Neural progenitor cell (in vitro differentiated cells): ENCODE results near the gene ELOVL1. TPM values are rescaled to one million over a fixed set of nuclear protein-coding genes. Genes with fewer than 3 reads are reported as not detected.

Experiments
- DNase-seq: peaks from one replicate; pipeline ENCODE4 v3.0.0-alpha.2; 2016; ENCODE audit warnings: low spot score
- H2AFZ ChIP-seq: fragments of 200-600 bp; sonication (generic); replicated peaks from 2 replicates; pipeline ENCODE4 v1.6.1; 2016; ENCODE audit warnings: antibody characterized with exemption
- H3F3A ChIP-seq: fragments of 200-600 bp; sonication (generic); 2 replicates; pipeline ENCODE4 v1.6.1; 2016; ENCODE audit warnings: antibody characterized with exemption, low read depth
- H3K27ac ChIP-seq: fragments of 200-600 bp; sonication (generic); 2 replicates; pipeline ENCODE4 v1.5.1; 2016; ENCODE audit warnings: mild to moderate bottlenecking
- H3K27me3 ChIP-seq: fragments of 200-600 bp; sonication (generic); 2 replicates; pipeline ENCODE4 v1.6.1; 2016; ENCODE audit warnings: mild to moderate bottlenecking, moderate library complexity
- H3K36me3 ChIP-seq: fragments of 200-600 bp; sonication (generic); 2 replicates; pipeline ENCODE4 v1.5.1; 2016
- H3K4me1 ChIP-seq: fragments of 200-600 bp; sonication (generic); 2 replicates; pipeline ENCODE4 v1.6.1; 2016; ENCODE audit warnings: mixed run types
- H3K4me2 ChIP-seq: fragments of 200-600 bp; sonication (generic); 2 replicates; pipeline ENCODE4 v1.6.1; 2016
- H3K4me3 ChIP-seq: fragments of 200-600 bp; sonication (generic); 2 replicates; pipeline ENCODE4 v1.5.1; 2016
- H3K79me2 ChIP-seq: fragments of 200-600 bp; sonication (generic); 2 replicates; pipeline ENCODE4 v1.6.1; 2016; ENCODE audit warnings: low read depth
- H3K9ac ChIP-seq: fragments of 200-600 bp; sonication (generic); 2 replicates; pipeline ENCODE4 v1.6.1; 2016
- H3K9me3 ChIP-seq: fragments of 200-600 bp; sonication (generic); 2 replicates; pipeline ENCODE4 v1.5.1; 2016; ENCODE audit warnings: low read depth
- H4K20me1 ChIP-seq: fragments of 200-600 bp; sonication (generic); 2 replicates; pipeline ENCODE4 v1.6.1; 2016; ENCODE audit warnings: low read depth
- H3K27ac Mint-ChIP-seq: 3 replicates; pipeline ENCODE4 v1.8.0; 2021; ENCODE audit warnings: mixed read lengths
- H3K27me3 Mint-ChIP-seq: 2 replicates; pipeline ENCODE4 v1.8.0; 2022; ENCODE audit warnings: low read depth, mild to moderate bottlenecking, inconsistent platforms, moderate library complexity, mixed read lengths; ENCODE audit not compliant: insufficient read depth
- H3K36me3 Mint-ChIP-seq: 3 replicates; pipeline ENCODE4 v1.8.0; 2021; ENCODE audit warnings: mixed read lengths
- H3K4me1 Mint-ChIP-seq: 3 replicates; pipeline ENCODE4 v1.8.0; 2021; ENCODE audit warnings: mixed read lengths
- H3K4me3 Mint-ChIP-seq: 3 replicates; pipeline ENCODE4 v1.8.0; 2021; ENCODE audit warnings: mild to moderate bottlenecking, moderate library complexity, mixed read lengths
- H3K9me3 Mint-ChIP-seq: 3 replicates; pipeline ENCODE4 v1.8.0; 2020; ENCODE audit warnings: mixed read lengths
- EZH2 ChIP-seq: fragments of 200-600 bp; sonication (generic); IDR thresholded peaks from 2 replicates; pipeline ENCODE4 v1.6.1; 2017; ENCODE audit warnings: antibody characterized with exemption, mild to moderate bottlenecking, moderate library complexity
- EZH2phosphoT487 ChIP-seq: fragments of 200-600 bp; sonication (generic); IDR thresholded peaks from 2 replicates; pipeline ENCODE4 v1.6.1; 2017; ENCODE audit warnings: antibody characterized with exemption
- total RNA-seq: library from RNA; depleted of rRNA; stranded (reverse); fragments of >200 nt; gene quantifications from 2 replicates; pipeline ENCODE4 v1.2.3, GENCODE V29; 2015; ENCODE audit warnings: low replicate concordance
- TF ChIP-seq, protein P1 (sequence below): fragments of 200-600 bp; sonication (generic); IDR thresholded peaks from 2 replicates; pipeline ENCODE4 v1.5.1; 2017; ENCODE audit warnings: antibody characterized with exemption, mild to moderate bottlenecking

ELOVL1 gene
- total RNA-seq, 1 donor from 2014 or later: 5.6 TPM

DNA sequence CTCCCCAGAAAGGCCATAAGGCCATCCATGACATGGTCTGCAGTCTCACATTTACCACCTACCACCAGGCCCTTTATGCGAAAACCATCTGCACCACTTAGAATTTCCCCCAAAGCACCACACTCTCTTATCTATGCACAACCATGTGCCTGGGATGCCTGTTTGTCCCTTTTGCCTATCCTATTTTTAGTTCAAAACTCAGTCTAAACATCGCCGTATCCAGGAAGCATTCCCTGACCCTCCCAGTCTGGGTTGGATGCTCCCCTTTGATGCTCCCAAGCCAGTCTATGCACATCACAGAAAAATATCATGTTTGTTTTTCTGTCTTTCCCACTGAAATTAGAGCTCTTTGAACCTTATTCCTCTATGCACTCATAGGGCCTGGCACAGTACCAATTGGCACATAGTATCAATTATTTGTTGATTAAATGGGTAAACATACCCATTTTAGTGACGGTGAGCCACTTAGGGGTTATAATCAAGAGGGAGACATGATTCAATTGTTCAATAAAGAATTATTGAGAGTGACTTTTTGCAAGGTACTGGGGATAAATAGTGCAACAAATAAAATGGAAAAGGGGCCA, 23.5 kb downstream of the ELOVL1 start:
- Mint-ChIP-seq H3K9me3 (no peaks in the 10 kb centered on the region), H3K27ac (no peak overlapping the region), H3K4me3 (no peak overlapping the region), H3K4me1 (peaks cover 20% of the 10 kb centered on the region), H3K36me3 (no peaks in the 10 kb centered on the region), H3K27me3 (peaks cover 8% of the 10 kb centered on the region)
- TF ChIP-seq EZH2 (no peak), EZH2phosphoT487 (no peak)
- H4K20me1 ChIP-seq: no peaks in the 10 kb centered on the region
- H3K27me3 ChIP-seq: peaks cover 14% of the 10 kb centered on the region
- H3K9me3 ChIP-seq: no peaks in the 10 kb centered on the region
- H3K36me3 ChIP-seq: no peaks in the 10 kb centered on the region
- H3K4me2 ChIP-seq: no peak overlapping the region
- H2AFZ ChIP-seq: no peak overlapping the region
- no peak overlapping the region for H3K27ac ChIP-seq
- H3F3A ChIP-seq: peaks cover 16% of the 10 kb centered on the region
- no peaks in the 10 kb centered on the region for H3K79me2 ChIP-seq
- H3K9ac ChIP-seq: no peak overlapping the region
- H3K4me3 ChIP-seq: no peak overlapping the region
- DNase-seq: no peak
- peaks cover 29% of the 10 kb centered on the region for H3K4me1 ChIP-seq

DNA sequence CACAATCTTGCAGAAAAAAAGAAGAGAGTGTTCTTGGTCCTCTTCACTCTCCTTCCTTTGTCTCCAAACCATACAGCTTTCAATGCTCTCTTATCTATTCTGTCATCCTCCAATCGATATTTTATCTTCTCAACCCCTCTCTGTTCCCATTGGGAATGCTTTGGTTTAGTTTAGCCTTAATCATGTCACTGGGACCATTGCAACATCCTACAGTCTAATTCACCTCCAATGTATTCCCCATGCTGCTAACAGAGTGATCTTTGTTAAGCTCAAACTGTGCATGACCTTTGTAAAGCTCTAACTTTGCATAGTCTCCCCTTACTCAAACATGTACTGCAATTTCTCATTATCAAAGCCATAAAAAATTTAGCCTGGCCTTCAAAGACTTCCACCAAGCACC, 27.3 kb downstream of the ELOVL1 start:
- H3K36me3 Mint-ChIP-seq: no peaks in the 10 kb centered on the region

DNA sequence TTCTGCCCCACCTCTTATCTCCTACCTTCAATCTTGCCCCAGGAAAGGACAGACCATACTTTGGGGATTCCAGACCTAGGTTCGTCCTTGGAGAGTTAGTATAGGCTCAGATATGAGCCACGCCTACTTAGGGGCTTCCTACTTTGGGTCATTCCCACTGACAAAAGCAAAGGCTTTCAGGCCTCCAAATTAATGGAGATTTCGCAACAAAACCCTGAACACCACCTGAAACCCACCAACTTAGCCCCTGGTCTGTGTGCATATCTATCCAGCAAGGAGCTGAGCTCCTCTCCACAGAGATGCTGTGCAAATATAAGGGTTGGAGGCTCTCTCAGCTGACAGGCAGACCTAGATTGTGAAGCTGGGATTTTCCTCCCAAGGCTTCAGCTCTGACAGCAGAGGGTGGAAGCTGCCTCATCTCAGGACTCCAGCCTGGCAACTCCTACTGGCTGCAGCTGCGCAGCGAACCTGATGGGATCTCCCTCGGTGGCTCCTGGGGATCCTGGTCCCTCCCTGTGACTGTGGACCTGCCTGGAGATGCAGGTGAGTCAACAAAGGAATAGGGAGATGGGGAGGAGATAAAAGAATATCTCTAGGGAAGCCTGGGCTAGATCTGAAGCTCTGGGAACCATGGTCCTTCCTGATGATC, 28.1 kb downstream of the ELOVL1 start:
- Histone ChIP-seq H3K27ac (no peak overlapping the region), H3K79me2 (no peaks in the 10 kb centered on the region), H3F3A (no peaks in the 10 kb centered on the region), H4K20me1 (no peaks in the 10 kb centered on the region), H3K9ac (no peak overlapping the region), H3K4me2 (no peak overlapping the region), H3K4me3 (no peak overlapping the region), H3K27me3 (no peaks in the 10 kb centered on the region), H3K4me1 (peaks cover 7% of the 10 kb centered on the region), H2AFZ (no peak overlapping the region), H3K36me3 (no peaks in the 10 kb centered on the region), H3K9me3 (no peaks in the 10 kb centered on the region)
- no peaks in the 10 kb centered on the region for H3K9me3 Mint-ChIP-seq
- H3K4me3 Mint-ChIP-seq: no peak overlapping the region
- TF ChIP-seq EZH2phosphoT487: no peak
- no peak for TF ChIP-seq EZH2
- TF ChIP-seq, protein P1, sequence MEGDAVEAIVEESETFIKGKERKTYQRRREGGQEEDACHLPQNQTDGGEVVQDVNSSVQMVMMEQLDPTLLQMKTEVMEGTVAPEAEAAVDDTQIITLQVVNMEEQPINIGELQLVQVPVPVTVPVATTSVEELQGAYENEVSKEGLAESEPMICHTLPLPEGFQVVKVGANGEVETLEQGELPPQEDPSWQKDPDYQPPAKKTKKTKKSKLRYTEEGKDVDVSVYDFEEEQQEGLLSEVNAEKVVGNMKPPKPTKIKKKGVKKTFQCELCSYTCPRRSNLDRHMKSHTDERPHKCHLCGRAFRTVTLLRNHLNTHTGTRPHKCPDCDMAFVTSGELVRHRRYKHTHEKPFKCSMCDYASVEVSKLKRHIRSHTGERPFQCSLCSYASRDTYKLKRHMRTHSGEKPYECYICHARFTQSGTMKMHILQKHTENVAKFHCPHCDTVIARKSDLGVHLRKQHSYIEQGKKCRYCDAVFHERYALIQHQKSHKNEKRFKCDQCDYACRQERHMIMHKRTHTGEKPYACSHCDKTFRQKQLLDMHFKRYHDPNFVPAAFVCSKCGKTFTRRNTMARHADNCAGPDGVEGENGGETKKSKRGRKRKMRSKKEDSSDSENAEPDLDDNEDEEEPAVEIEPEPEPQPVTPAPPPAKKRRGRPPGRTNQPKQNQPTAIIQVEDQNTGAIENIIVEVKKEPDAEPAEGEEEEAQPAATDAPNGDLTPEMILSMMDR: no peak
- H3K36me3 Mint-ChIP-seq: no peaks in the 10 kb centered on the region
- peaks cover 12% of the 10 kb centered on the region for H3K27me3 Mint-ChIP-seq
- no peak overlapping the region for H3K27ac Mint-ChIP-seq
- H3K4me1 Mint-ChIP-seq: peaks cover 11% of the 10 kb centered on the region
- DNase-seq: no peak

More for the DNA sequence above, 27.3 kb downstream of the ELOVL1 start:
- no peaks in the 10 kb centered on the region for H3F3A ChIP-seq
- H2AFZ ChIP-seq: no peak overlapping the region
- no peak overlapping the region for H3K9ac ChIP-seq
- H3K27ac ChIP-seq: no peak overlapping the region
- H3K4me1 Mint-ChIP-seq: peaks cover 14% of the 10 kb centered on the region
- H3K27me3 Mint-ChIP-seq: peaks cover 12% of the 10 kb centered on the region
- DNase-seq: no peak
- H3K4me1 ChIP-seq: peaks cover 11% of the 10 kb centered on the region
- no peaks in the 10 kb centered on the region for H3K27me3 ChIP-seq
- no peak overlapping the region for H3K4me2 ChIP-seq
- no peaks in the 10 kb centered on the region for H4K20me1 ChIP-seq
- H3K4me3 Mint-ChIP-seq: no peak overlapping the region
- TF ChIP-seq EZH2: no peak
- TF ChIP-seq, protein P1: no peak
- no peak for TF ChIP-seq EZH2phosphoT487
- no peaks in the 10 kb centered on the region for H3K9me3 Mint-ChIP-seq
- no peaks in the 10 kb centered on the region for H3K9me3 ChIP-seq
- H3K36me3 ChIP-seq: no peaks in the 10 kb centered on the region
- H3K27ac Mint-ChIP-seq: no peak overlapping the region
- H3K79me2 ChIP-seq: no peaks in the 10 kb centered on the region
- no peak overlapping the region for H3K4me3 ChIP-seq

DNA sequence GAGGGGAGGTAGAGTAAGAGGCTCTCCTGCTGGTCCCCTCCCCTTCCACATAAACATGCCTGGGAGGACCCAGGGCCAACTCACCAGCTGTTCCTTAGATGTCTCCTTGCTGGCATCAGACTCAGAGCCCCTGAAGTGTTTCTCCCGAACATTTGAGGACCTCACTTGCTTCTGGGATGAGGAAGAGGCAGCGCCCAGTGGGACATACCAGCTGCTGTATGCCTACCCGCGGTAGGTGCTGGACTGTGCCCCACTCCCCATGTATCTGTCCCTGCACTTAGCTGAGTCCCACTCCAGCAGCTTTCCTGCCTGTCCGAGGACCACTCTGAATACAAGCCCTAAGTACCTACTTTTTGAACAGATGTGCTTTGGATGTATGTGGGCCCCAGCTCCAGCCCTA, 29.8 kb downstream of the ELOVL1 start:
- Histone ChIP-seq H3F3A (no peaks in the 10 kb centered on the region), H3K9me3 (no peaks in the 10 kb centered on the region), H3K79me2 (no peaks in the 10 kb centered on the region), H3K27ac (no peak overlapping the region), H2AFZ (no peak overlapping the region), H3K4me1 (peaks cover 7% of the 10 kb centered on the region), H3K9ac (no peak overlapping the region), H3K27me3 (no peaks in the 10 kb centered on the region), H4K20me1 (no peaks in the 10 kb centered on the region), H3K4me3 (no peak overlapping the region), H3K36me3 (no peaks in the 10 kb centered on the region), H3K4me2 (no peak overlapping the region)
- Mint-ChIP-seq H3K9me3 (no peaks in the 10 kb centered on the region), H3K27me3 (peaks cover 14% of the 10 kb centered on the region), H3K36me3 (no peaks in the 10 kb centered on the region), H3K27ac (no peak overlapping the region), H3K4me3 (no peak overlapping the region), H3K4me1 (peaks cover 11% of the 10 kb centered on the region)
- TF ChIP-seq, protein P1: no peak
- TF ChIP-seq EZH2 (no peak), EZH2phosphoT487 (no peak)
- DNase-seq: no peak
